HepG2 (cell line): ENCODE measurements around the gene CKLF. TPM values are rescaled to one million over a fixed set of nuclear protein-coding genes. Genes with fewer than 3 reads are reported as not detected.

Experiments used
- CREB3 ChIP-seq: sonication (generic); formaldehyde crosslinking; IDR thresholded peaks from 2 replicates; pipeline ENCODE4 v1.5.0; 2020; ENCODE audit warnings: missing genetic modification reagents
- DRAP1 ChIP-seq: IDR thresholded peaks from 2 replicates; pipeline ENCODE4 v1.6.1; 2016; ENCODE audit warnings: missing genetic modification reagents, missing compliant biosample characterization
- EEA1 ChIP-seq: sonication (generic); formaldehyde crosslinking; IDR thresholded peaks from 2 replicates; pipeline ENCODE4 v1.5.1; 2020; ENCODE audit warnings: mild to moderate bottlenecking, missing genetic modification reagents, borderline replicate concordance
- ELF3 ChIP-seq: IDR thresholded peaks from 2 replicates; pipeline ENCODE4 v1.6.1; 2016; ENCODE audit warnings: missing genetic modification reagents, missing compliant biosample characterization
- KLF12 ChIP-seq: sonication (generic); formaldehyde crosslinking; IDR thresholded peaks from 2 replicates; pipeline ENCODE4 v1.4.0; 2020; ENCODE audit warnings: missing genetic modification reagents, borderline replicate concordance
- KLF13 ChIP-seq: sonication (generic); formaldehyde crosslinking; IDR thresholded peaks from 2 replicates; pipeline ENCODE4 v1.4.0; 2020; ENCODE audit warnings: mild to moderate bottlenecking, missing genetic modification reagents
- KMT2A ChIP-seq: sonication (generic); formaldehyde crosslinking; IDR thresholded peaks from 2 replicates; pipeline ENCODE4 v1.4.0; 2020; ENCODE audit warnings: missing genetic modification reagents
- POLR2AphosphoS2 ChIP-seq: IDR thresholded peaks from 2 replicates; pipeline ENCODE4 v1.6.1; 2011; ENCODE audit warnings: low read depth, low read length, improper control_type of control experiment
- RFX3 ChIP-seq: IDR thresholded peaks from 2 replicates; pipeline ENCODE4 v1.6.1; 2016; ENCODE audit warnings: missing biosample characterization, missing genetic modification reagents
- RXRB ChIP-seq: IDR thresholded peaks from 2 replicates; pipeline ENCODE4 v1.6.1; 2016; ENCODE audit warnings: borderline replicate concordance, missing genetic modification reagents, missing compliant biosample characterization
- SATB2 ChIP-seq: sonication (generic); formaldehyde crosslinking; IDR thresholded peaks from 2 replicates; pipeline ENCODE4 v1.5.0; 2020; ENCODE audit warnings: missing genetic modification reagents
- TBP ChIP-seq: sonication (generic); formaldehyde crosslinking; IDR thresholded peaks from 2 replicates; pipeline ENCODE4 v1.5.0; 2020; ENCODE audit warnings: missing genetic modification reagents
- TFDP1 ChIP-seq: IDR thresholded peaks from 2 replicates; pipeline ENCODE4 v1.6.1; 2016; ENCODE audit warnings: missing compliant biosample characterization, missing genetic modification reagents, borderline replicate concordance
- ZBTB1 ChIP-seq: sonication (generic); formaldehyde crosslinking; IDR thresholded peaks from 2 replicates; pipeline ENCODE4 v1.4.0; 2020; ENCODE audit warnings: missing genetic modification reagents, borderline replicate concordance
- ZNF136 ChIP-seq: sonication (generic); formaldehyde crosslinking; IDR thresholded peaks from 2 replicates; pipeline ENCODE4 v1.8.1; 2022; ENCODE audit warnings: low read depth, mild to moderate bottlenecking, moderate library complexity, missing genetic modification reagents
- ZNF207 ChIP-seq: fragments of 450-650 bp; IDR thresholded peaks from 2 replicates; pipeline ENCODE4 v1.6.1; 2016; ENCODE audit warnings: antibody characterized with exemption, borderline replicate concordance
- ZNF225 ChIP-seq: sonication (generic); formaldehyde crosslinking; IDR thresholded peaks from 2 replicates; pipeline ENCODE4 v1.4.0; 2020; ENCODE audit warnings: mild to moderate bottlenecking, missing genetic modification reagents
- ZNF44 ChIP-seq: sonication (generic); formaldehyde crosslinking; IDR thresholded peaks from 2 replicates; pipeline ENCODE4 v1.5.1; 2020; ENCODE audit warnings: mild to moderate bottlenecking, missing genetic modification reagents
- ZNF468 ChIP-seq: sonication (generic); formaldehyde crosslinking; IDR thresholded peaks from 2 replicates; pipeline ENCODE4 v1.8.0; 2022; ENCODE audit warnings: mild to moderate bottlenecking, moderate library complexity, missing genetic modification reagents
- ZNF619 ChIP-seq: sonication (generic); formaldehyde crosslinking; IDR thresholded peaks from 2 replicates; pipeline ENCODE4 v1.4.0; 2020; ENCODE audit warnings: mild to moderate bottlenecking, missing genetic modification reagents
- ZNF879 ChIP-seq: sonication (generic); formaldehyde crosslinking; IDR thresholded peaks from 2 replicates; pipeline ENCODE4 v1.8.1; 2023; ENCODE audit warnings: missing genetic modification reagents
- polyA plus RNA-seq, 8 experiments: library from polyadenylated mRNA; depleted of rRNA in 3 of 8; stranded (reverse) in 7 of 8; unstranded in 1 of 8; fragments of >200 nt; fragmentation: Illumina TruSeq in 4 of 8; extraction: Trizol in 4 of 8; gene quantifications; 2 replicates each; pipeline versions ENCODE4 v1.2.1 to v1.2.3, GENCODE V29; 2011 to 2016; ENCODE audit warnings: low read depth in 4 of 8, missing spikeins in 1 of 8, mixed read lengths in 1 of 8; ENCODE audit not compliant: insufficient read depth in 1 of 8
- total RNA-seq, 5 experiments: library from RNA; depleted of rRNA; stranded (reverse); fragments of >200 nt; fragmentation: Illumina TruSeq; extraction: Trizol; gene quantifications; 2 replicates each; pipeline ENCODE4 v1.2.3, GENCODE V29; 2016; ENCODE audit warnings: low read depth in 1 of 5
- TF ChIP-seq, protein P1 (sequence below): sonication (generic); formaldehyde crosslinking; IDR thresholded peaks from 2 replicates; pipeline ENCODE4 v1.8.1; 2023; ENCODE audit warnings: mild to moderate bottlenecking, inconsistent platforms, moderate library complexity, missing genetic modification reagents, borderline replicate concordance
- TF ChIP-seq, protein P2 (sequence below): sonication (generic); formaldehyde crosslinking; IDR thresholded peaks from 2 replicates; pipeline ENCODE4 v1.4.0; 2020; ENCODE audit warnings: missing genetic modification reagents
- TF ChIP-seq, protein P3 (sequence below): sonication (generic); formaldehyde crosslinking; IDR thresholded peaks from 2 replicates; pipeline ENCODE4 v1.5.0; 2020; ENCODE audit warnings: missing genetic modification reagents

The CKLF gene
- total and polyA plus RNA-seq, 2 of the 13 experiments (the other 11 are each of a cell fraction or from before 2014, with no cell fraction given) = 120 to 167 TPM

GRCh38 chr16:66549284-66550131 lies 2.9 kb upstream of the CKLF start, which contains the start of gene TK2 (continued):
- TF ChIP-seq EEA1 (CRISPR knock-in tag) = no peak
- TF ChIP-seq ZNF136 (CRISPR knock-in tag) = no peak
- TF ChIP-seq TFDP1 (CRISPR knock-in tag) = peak; percentile 76; the same call in 1 of the 2 replicates
- TF ChIP-seq ZBTB1 (CRISPR knock-in tag) = no peak
- no peak for TF ChIP-seq DRAP1 (CRISPR knock-in tag)
- peak; percentile 88; the same call in 1 of the 2 replicates for TF ChIP-seq CREB3 (CRISPR knock-in tag)
- TF ChIP-seq ZNF619 = no peak
- no peak for TF ChIP-seq ZNF879 (CRISPR knock-in tag)
- TF ChIP-seq KLF12 (CRISPR knock-in tag) = peak; percentile 90
- TF ChIP-seq KLF13 (CRISPR knock-in tag) = no peak
- no peak for TF ChIP-seq POLR2AphosphoS2
- no peak for TF ChIP-seq ZNF44 (CRISPR knock-in tag)
- peak; percentile 48 for TF ChIP-seq ZNF225 (CRISPR knock-in tag)
- TF ChIP-seq, protein P1, sequence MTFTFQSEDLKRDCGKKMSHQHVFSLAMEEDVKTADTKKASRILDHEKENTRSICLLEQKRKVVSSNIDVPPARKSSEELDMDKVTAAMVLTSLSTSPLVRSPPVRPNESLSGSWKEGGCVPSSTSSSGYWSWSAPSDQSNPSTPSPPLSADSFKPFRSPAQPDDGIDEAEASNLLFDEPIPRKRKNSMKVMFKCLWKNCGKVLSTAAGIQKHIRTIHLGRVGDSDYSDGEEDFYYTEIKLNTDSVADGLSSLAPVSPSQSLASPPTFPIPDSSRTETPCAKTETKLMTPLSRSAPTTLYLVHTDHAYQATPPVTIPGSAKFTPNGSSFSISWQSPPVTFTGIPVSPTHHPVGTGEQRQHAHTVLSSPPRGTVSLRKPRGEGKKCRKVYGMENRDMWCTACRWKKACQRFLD (CRISPR knock-in tag) = no peak
- TF ChIP-seq ELF3 (CRISPR knock-in tag) = peak; percentile 75
- TF ChIP-seq SATB2 (CRISPR knock-in tag) = 0 out of 2 replicates have a peak, but pooled peaks have one; percentile 17
- TF ChIP-seq RFX3 = no peak
- TF ChIP-seq RXRB (CRISPR knock-in tag) = peak; percentile 30; the same call in 1 of the 2 replicates
- TF ChIP-seq ZNF468 (CRISPR knock-in tag) = no peak
- TF ChIP-seq, protein P2, sequence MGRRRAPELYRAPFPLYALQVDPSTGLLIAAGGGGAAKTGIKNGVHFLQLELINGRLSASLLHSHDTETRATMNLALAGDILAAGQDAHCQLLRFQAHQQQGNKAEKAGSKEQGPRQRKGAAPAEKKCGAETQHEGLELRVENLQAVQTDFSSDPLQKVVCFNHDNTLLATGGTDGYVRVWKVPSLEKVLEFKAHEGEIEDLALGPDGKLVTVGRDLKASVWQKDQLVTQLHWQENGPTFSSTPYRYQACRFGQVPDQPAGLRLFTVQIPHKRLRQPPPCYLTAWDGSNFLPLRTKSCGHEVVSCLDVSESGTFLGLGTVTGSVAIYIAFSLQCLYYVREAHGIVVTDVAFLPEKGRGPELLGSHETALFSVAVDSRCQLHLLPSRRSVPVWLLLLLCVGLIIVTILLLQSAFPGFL (CRISPR knock-in tag) = no peak
- no peak for TF ChIP-seq TBP (CRISPR knock-in tag)
- TF ChIP-seq ZNF207 = no peak
- peak; percentile 48; the same call in 1 of the 2 replicates for TF ChIP-seq KMT2A
- TF ChIP-seq, protein P3, sequence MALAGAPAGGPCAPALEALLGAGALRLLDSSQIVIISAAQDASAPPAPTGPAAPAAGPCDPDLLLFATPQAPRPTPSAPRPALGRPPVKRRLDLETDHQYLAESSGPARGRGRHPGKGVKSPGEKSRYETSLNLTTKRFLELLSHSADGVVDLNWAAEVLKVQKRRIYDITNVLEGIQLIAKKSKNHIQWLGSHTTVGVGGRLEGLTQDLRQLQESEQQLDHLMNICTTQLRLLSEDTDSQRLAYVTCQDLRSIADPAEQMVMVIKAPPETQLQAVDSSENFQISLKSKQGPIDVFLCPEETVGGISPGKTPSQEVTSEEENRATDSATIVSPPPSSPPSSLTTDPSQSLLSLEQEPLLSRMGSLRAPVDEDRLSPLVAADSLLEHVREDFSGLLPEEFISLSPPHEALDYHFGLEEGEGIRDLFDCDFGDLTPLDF (CRISPR knock-in tag) = peak; percentile 91
